Measurements from ENCODE around the gene CCDC122. TPM values are rescaled to one million over a fixed set of nuclear protein-coding genes. Genes with fewer than 3 reads are reported as not detected.

Gene CCDC122
- total and polyA plus RNA-seq, 11 donors, result 1.4 to 10.0 (median 4.9) TPM

DNA sequence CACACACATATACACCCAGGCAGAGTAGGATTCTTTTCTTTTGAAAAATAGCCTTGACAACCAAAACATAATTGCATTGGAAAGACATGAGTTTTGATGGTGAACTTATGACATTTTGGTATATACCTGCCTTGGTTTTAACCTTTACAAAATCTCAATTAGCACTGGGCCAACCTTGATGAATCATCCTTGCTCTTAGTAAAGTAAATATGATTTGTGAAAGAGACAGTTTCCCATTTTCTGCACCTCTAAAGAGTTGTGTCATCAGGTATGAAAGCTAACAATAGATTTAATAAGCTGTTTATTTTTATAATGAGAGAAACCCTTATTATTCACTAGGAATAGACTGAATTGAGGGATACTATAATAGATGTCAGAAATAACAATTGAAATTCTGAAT is 77.0 kb downstream of the CCDC122 start:
- no peak overlapping the region for H3K27ac ChIP-seq
- DNase-seq, result no peak
- ATAC-seq, result no peak
- TF ChIP-seq POLR2A (IDR thresholded peaks at IDR 0.05), result no peak
- TF ChIP-seq, protein P1, sequence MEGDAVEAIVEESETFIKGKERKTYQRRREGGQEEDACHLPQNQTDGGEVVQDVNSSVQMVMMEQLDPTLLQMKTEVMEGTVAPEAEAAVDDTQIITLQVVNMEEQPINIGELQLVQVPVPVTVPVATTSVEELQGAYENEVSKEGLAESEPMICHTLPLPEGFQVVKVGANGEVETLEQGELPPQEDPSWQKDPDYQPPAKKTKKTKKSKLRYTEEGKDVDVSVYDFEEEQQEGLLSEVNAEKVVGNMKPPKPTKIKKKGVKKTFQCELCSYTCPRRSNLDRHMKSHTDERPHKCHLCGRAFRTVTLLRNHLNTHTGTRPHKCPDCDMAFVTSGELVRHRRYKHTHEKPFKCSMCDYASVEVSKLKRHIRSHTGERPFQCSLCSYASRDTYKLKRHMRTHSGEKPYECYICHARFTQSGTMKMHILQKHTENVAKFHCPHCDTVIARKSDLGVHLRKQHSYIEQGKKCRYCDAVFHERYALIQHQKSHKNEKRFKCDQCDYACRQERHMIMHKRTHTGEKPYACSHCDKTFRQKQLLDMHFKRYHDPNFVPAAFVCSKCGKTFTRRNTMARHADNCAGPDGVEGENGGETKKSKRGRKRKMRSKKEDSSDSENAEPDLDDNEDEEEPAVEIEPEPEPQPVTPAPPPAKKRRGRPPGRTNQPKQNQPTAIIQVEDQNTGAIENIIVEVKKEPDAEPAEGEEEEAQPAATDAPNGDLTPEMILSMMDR (IDR thresholded peaks at IDR 0.05), result no peak
- H3K4me1 ChIP-seq, result peaks cover 0 to 8% (median 0%) of the 10 kb centered on the region in 12 donors
- H3K4me3 ChIP-seq, result no peak overlapping the region
- no peaks in the 10 kb centered on the region for H3K36me3 ChIP-seq
- intact Hi-C loops (cut with DNase I), result loop anchor here (2.0 to 10.0 kb wide), 13 partner anchors 495 to 1208 kb away; no protein-coding TSS in a partner anchor
- no peaks in the 10 kb centered on the region for H3K27me3 ChIP-seq
- H3K9me3 ChIP-seq, result no peaks in the 10 kb centered on the region

DNA sequence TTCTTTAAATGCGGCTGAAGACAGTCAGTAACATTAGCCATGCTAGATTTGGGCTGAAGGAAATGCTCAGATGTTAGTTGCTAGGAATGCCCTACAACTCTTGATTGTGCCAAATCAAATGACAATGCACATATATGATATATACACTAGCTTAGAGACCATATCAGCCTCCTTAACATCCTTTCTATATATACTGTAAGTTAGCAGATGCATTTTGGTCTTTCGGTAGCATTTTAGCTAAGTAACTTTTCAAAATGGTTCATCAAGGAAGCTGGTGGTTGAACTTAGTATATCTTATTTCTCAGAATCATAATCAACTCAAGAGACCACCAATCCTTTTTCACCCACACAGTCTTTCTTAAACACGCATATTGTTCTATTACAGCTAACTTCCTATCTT is 78.7 kb downstream of the CCDC122 start:
- no peak for DNase-seq
- no peaks in the 10 kb centered on the region for H3K36me3 ChIP-seq
- TF ChIP-seq, protein P1 (IDR thresholded peaks at IDR 0.05), result no peak
- no peak for TF ChIP-seq POLR2A (IDR thresholded peaks at IDR 0.05)
- no peak for ATAC-seq
- H3K4me1 ChIP-seq, result peaks cover 0 to 8% (median 0%) of the 10 kb centered on the region in 12 donors
- peak overlapping the region in 1 of 12 donors; percentile 11 for H3K27ac ChIP-seq
- H3K9me3 ChIP-seq, result no peaks in the 10 kb centered on the region
- no peaks in the 10 kb centered on the region for H3K27me3 ChIP-seq
- WGBS, 4 donors, result 65 to 96% (median 79%) methylated on average over 3 of the region's 3 CpGs
- H3K4me3 ChIP-seq, result no peak overlapping the region
- intact Hi-C loops (cut with DNase I), result loop anchor here (5.0 to 10.0 kb wide), 12 partner anchors 494 to 1206 kb away; no protein-coding TSS in a partner anchor

DNA sequence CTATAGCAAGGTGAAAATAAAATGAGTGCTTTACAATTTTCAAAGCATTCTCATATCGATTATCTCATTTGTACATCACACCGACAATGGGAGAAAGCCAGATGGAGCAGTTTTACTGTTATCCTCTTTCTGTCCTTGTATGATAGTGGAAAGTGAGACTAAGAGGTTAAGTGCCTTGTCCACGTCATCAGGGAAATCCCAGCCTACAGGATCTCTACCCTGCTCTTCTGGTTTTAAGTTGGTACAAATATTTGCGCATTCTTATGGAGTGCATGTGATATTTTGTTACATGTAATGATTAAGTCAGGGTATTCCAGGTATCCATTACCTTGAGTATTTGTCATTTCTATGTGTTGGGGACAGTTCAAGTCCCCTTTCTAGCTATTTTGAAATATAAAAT is 80.3 kb downstream of the CCDC122 start:
- ATAC-seq (no peak), DNase-seq (no peak)
- Histone ChIP-seq H3K27ac (no peak overlapping the region), H3K9me3 (no peaks in the 10 kb centered on the region), H3K27me3 (no peaks in the 10 kb centered on the region), H3K4me3 (no peak overlapping the region), H3K4me1 (peaks cover 0 to 8% (median 0%) of the 10 kb centered on the region in 12 donors), H3K36me3 (no peaks in the 10 kb centered on the region)
- TF ChIP-seq, protein P1 (IDR thresholded peaks at IDR 0.05), result no peak
- no peak for TF ChIP-seq POLR2A (IDR thresholded peaks at IDR 0.05)
- intact Hi-C loops (cut with DNase I), result loop anchor here in 2 of 10 donors (5.0 to 10.0 kb wide), 2 partner anchors 494 to 1202 kb away; no protein-coding TSS in a partner anchor
- 77 to 86% (median 82%) methylated on average over 4 of the region's 4 CpGs for WGBS, 4 donors

DNA sequence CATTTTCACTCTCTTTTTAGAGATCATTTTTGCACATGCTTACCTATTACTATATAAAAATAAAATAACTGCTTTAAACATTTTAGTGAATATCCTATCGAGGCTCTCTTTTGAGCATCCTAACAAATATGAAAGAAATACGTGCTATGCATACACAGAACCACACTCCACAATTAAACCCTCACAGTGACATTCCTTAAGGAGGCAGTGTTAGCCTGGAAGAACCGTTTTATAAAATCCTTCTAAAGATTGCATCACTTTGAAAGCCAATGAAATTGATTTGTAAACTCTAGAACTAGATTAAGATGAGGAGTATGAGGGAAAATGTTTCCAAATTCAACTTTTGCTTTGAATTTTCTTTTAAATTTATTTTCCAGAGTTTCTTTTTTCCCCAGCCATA is 81.7 kb downstream of the CCDC122 start:
- DNase-seq (no peak), ATAC-seq (no peak)
- Histone ChIP-seq H3K27me3 (no peaks in the 10 kb centered on the region), H3K27ac (no peak overlapping the region), H3K9me3 (no peaks in the 10 kb centered on the region), H3K4me3 (no peak overlapping the region), H3K36me3 (no peaks in the 10 kb centered on the region), H3K4me1 (peaks cover 0 to 8% (median 0%) of the 10 kb centered on the region in 12 donors)
- intact Hi-C loops (cut with DNase I), result loop anchor here in 2 of 10 donors (5.0 to 10.0 kb wide), 2 partner anchors 493 to 1201 kb away; no protein-coding TSS in a partner anchor
- TF ChIP-seq, protein P1 (IDR thresholded peaks at IDR 0.05), result no peak
- no peak for TF ChIP-seq POLR2A (IDR thresholded peaks at IDR 0.05)
- 73 to 78% (median 75%) methylated on average over 3 of the region's 3 CpGs for WGBS, 4 donors
